HG03064 (cell line): Measurements from ENCODE around the gene NLGN1.

Source experiments
- ATAC-seq: cut with Tn5 transposase; IDR thresholded peaks from one replicate; pipeline ENCODE4 v1.9.1; 2021; ENCODE audit warnings: low read depth; ENCODE audit not compliant: unreplicated experiment

Gene NLGN1

DNA sequence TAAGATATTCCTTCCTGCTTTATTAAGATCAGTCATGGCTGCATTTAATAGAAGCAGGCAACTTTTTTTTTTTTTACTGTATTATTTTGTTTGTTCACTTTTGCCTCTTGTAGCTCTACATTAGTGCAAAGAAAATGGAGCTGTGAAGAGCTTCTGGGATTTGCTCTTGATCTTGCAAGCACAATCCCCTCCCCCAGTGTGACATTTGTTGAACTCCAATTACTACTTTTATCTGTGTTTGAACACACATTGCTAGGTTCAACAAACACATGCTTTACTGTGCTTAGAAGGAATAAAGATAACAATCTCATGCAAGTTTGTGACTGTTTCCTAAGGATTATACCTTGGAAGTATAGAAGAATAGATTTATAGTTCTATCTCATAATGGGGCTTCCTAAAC, 648.8 kb downstream of the NLGN1 start:
- no peak for ATAC-seq

DNA sequence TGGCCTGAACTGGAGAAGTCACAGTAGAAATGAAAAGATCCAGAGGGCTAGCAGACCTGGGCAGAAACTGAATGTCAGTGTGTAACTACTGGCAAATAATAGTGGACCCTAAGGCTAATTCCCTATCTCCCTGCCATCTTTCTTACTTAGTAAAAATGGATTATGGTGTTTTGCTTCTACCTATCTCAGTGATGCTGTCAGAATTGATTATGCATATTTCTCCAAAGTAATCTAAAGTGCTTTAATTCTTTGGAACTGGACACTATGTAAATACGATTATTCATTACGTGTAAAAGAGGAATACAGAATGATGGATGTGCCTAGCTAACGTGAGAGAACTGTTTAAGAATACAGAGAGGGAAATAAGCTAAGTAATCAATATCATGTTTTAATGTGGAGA, 651.9 kb downstream of the NLGN1 start:
- ATAC-seq, result no peak

GRCh38 chr3:174051191-174051590, 653.6 kb downstream of the NLGN1 start:
- ATAC-seq, result no peak

DNA sequence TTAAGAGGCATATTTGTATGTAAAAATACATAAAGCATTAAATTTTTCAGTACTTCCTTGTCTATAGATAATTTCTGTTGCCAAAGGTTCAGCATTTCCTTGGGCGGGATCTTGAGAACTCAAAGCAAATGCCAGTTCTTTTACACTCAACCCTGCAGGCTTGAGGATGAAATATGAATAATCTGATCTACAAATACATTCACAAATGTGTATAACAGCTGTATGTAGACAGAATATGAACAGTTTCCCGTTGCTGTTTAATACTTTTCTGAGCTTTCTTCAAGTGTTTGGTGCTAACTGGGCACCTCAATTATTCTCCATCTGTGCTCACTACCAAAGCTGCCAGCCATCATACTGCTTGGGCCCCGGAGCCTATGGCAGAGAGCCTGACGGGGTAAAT, 661.3 kb downstream of the NLGN1 start:
- no peak for ATAC-seq

GRCh38 chr3:174060431-174060830, 662.9 kb downstream of the NLGN1 start:
- ATAC-seq, result no peak

DNA sequence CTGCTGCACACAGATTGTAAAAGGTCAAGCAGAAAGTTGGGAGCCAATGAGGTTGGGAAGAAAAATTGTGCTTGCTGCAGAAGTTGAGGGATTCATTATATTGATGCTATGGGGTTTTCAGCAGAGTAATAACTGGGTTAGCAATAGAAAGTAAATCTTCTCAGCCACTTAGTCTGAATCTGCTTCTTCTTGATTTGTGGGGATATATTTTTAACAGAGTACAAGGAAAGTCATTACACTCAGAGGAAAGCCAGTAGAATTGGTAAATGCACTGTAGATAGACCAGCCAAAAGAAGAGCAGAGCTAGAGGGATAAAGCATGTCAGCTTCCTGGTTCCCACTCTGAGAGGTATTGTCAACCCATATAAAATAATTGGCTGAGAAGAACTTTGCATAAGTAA, 663.6 kb downstream of the NLGN1 start:
- ATAC-seq, result no peak

GRCh38 chr3:174061731-174062130, 664.2 kb downstream of the NLGN1 start:
- no peak for ATAC-seq

GRCh38 chr3:174062923-174063322, 665.4 kb downstream of the NLGN1 start:
- ATAC-seq, result no peak

DNA sequence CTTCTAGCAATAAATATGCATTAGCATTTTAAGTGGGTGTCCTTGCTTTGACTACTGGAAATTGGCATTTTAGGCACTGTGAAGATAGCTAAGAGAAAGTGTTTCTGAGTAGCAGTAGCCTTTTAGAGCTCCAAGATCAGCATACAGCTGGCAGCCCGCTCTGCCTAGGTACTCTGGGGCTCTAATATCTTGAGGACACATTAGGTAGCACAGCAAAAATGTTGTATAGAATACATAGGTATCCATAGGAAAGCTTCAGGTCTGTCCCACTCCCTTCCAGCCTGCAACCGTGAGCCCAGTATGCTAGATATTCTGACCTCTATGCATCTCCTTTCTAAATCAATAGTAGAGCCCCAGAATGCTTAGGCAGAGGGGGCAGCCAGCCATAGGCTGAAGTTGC, 670.5 kb downstream of the NLGN1 start:
- ATAC-seq, result no peak

GRCh38 chr3:174072675-174073074, 675.1 kb downstream of the NLGN1 start:
- no peak for ATAC-seq

- ATAC-seq, result no peak
Observed at GRCh38 chr3:174083706-174084105, 686.2 kb downstream of the NLGN1 start.

DNA sequence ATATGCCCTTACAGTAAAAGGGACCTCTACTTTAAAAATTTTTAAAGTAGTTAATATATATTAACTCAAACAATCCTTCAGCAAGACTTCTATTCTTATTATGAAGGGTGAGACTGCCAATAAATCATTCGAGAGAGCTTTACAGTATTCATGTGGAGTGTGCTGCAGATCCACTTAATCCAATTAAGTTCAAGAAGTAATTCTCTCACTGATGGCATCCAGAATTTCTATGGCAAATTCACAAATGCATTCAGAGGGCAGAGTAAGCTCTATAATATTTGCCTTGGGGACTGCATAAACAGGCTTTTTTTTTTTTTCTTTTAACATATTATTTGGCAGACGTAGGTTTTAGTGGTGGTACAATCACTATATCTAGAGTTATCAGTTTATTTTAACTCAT, 692.0 kb downstream of the NLGN1 start:
- no peak for ATAC-seq

DNA sequence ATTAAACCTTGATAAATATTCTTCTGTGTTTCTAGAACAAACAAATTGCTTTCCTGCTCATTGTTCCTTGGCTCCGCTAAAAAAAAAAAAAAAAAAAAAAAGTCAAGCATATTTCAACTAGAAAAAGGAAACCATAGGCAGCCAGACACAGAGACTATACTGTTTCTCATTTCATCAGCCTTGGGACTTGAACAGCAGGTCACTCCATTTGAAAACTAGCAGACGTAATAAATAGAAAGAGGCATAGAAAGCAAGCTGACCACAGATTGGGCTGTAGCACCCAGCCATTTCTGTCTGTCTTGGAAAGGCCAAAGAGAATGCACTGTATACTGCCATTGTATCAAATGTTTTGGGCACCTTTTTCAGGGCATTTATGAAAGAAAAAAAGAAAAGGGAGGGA, 697.1 kb downstream of the NLGN1 start:
- no peak for ATAC-seq

GRCh38 chr3:174097686-174098085, 700.1 kb downstream of the NLGN1 start:
- no peak for ATAC-seq

- no peak for ATAC-seq
Observed at GRCh38 chr3:174098746-174099145, 701.2 kb downstream of the NLGN1 start.

GRCh38 chr3:174099724-174100123, 702.2 kb downstream of the NLGN1 start:
- no peak for ATAC-seq

DNA sequence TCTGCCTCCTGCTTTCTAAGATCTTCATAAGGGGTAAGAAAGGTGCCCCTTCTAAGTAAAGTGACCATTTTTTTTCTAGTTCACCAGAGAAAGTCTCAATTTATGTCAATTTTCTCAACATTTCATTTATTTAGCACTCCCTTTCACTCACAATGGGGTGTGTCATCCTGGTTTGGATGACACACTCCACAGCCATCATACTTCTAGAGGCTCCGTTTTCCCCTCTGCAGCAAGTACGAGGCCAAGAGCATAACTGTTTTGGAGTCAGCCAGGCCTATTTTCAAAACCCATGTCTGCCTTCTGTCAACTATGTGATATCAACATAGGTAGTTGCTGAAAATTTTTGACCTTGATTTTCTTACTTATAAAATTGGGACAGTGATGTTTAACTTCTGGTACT, 703.2 kb downstream of the NLGN1 start:
- no peak for ATAC-seq

DNA sequence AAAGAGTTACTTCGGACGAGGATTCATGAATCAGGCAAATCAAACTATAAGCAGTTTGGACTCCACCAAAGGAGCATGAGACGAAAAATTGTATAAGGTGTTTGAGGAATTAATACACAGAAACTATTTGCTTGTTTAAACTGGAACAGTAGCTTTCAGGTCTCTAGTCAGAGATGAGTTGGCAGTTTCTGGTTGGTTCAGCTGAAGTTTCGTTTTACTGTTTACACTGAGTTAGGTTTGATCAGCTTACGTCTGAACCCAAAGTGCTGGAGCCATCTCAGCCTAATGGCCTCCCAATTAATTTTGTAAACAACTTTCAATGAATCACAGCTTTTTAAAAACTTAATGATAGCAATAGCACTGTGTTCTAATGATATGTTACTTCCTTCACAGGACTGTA, 703.7 kb downstream of the NLGN1 start:
- ATAC-seq, result peak; percentile 91

- ATAC-seq, result no peak
Observed at GRCh38 chr3:174102274-174102673, 704.7 kb downstream of the NLGN1 start.

- no peak for ATAC-seq
Observed at GRCh38 chr3:174102866-174103265, 705.3 kb downstream of the NLGN1 start.

DNA sequence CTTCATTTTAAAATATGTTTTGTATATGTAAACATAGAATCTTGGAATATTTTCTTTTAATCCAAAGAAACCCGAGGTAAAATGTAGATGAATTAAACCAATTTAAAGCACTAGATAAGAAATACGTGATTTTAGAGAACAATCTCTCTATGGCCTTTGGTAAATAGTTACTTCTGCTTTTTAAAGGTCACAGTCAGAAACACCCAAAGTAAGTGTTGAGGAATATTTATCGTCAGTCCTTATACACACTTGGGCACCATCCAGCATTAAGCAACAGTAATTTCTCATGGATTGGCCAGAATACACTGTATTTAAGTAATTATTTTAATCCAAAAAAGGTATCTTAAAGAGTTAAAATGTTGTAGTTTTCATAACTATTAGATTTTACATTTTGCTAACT, 713.2 kb downstream of the NLGN1 start:
- no peak for ATAC-seq

GRCh38 chr3:174111776-174112175, 714.2 kb downstream of the NLGN1 start:
- ATAC-seq, result no peak

DNA sequence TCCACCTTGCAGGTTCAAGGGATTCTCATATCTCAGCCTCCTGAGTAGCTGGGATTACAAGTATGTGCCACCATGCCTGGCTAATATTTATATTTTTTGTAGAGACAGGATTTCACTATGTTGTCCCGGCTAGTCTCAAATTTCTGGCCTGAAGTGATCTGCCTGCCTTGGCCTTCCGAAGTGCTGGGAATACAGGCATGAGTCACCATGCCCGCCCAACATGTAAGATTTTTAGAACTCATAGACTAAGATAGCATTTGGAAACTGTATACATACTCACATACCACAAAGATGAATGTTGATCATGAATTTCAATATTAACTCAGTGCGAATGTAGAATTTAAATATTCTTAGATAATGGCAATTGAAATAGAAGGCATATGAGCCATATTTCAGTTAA, 718.9 kb downstream of the NLGN1 start:
- ATAC-seq, result no peak

DNA sequence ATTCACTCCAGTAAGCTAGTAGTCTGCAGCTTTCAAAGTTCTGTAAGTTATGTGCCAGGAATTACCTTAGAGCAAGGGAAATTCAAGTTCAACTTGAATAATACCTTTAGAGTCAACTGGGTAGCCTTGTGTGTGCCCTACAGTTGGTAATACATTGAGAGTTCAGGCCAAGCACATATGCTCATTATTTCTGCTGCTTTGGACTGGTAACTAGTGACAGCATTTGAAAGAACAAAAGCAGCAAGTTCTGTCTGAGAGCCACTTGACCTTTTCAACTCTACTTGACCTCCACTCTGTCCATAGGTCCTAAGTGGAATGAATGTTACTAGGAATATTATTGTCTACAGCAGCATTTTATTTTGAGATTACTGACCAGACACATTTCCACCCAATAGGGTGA, 723.5 kb downstream of the NLGN1 start:
- no peak for ATAC-seq
